B cell (primary cell): ENCODE measurements around the gene GNLY. TPM values are rescaled to one million over a fixed set of nuclear protein-coding genes. Genes with fewer than 3 reads are reported as not detected.

Experiments used
- ATAC-seq: fragments of 200-7000 bp; cut with Tn5 transposase; one replicate; pipeline ENCODE4 v1.10.0; 2021; ENCODE audit warnings: low read depth, mild to moderate bottlenecking, moderate number of reproducible peaks, moderate library complexity
- CTCF ChIA-PET: fragments of 350-600 bp; sonication (Branson Sonifier 250); formaldehyde crosslinking; loops from one replicate; lab custom pipeline; 2021; ENCODE audit warnings: antibody characterized with exemption, inconsistent platforms; lab: Charles Lee
- POLR2A ChIA-PET: fragments of 350-600 bp; sonication (Branson Sonifier 250); formaldehyde crosslinking; loops from one replicate; lab custom pipeline; 2021; ENCODE audit warnings: antibody characterized with exemption; lab: Charles Lee
- DNase-seq: peaks from one replicate; pipeline ENCODE4 v3.0.0; 2013
- H2AFZ ChIP-seq: 2 replicates; pipeline ENCODE4 v1.6.1; 2012; ENCODE audit warnings: mild to moderate bottlenecking, low read depth, low read length; ENCODE audit not compliant: insufficient read depth, poor library complexity, severe bottlenecking
- H3K27ac ChIP-seq, 2 donors: 1 replicate in 1 of 2; 2 replicates in 1 of 2; pipeline ENCODE4 v1.5.1; 2012 to 2013; ENCODE audit warnings: low read length in 2 of 2, mild to moderate bottlenecking in 2 of 2, moderate library complexity in 1 of 2
- H3K27me3 ChIP-seq, 4 experiments: fragments of 200-600 bp in 1 of 4; sonication (generic) in 1 of 4; replicated peaks in 1 of 4; 1 replicate in 2 of 4; 2 replicates in 2 of 4; pipeline versions ENCODE4 v1.6.1 to v1.7.0; 2013 to 2016; ENCODE audit warnings: low read length in 3 of 4, mild to moderate bottlenecking in 2 of 4, mixed read lengths in 1 of 4, moderate library complexity in 1 of 4; ENCODE audit not compliant: insufficient read depth in 4 of 4, control insufficient read depth in 3 of 4; ENCODE audit errors: control extremely low read depth in 1 of 4
- H3K36me3 ChIP-seq, 2 experiments: replicated peaks in 1 of 2; 1 replicate in 1 of 2; 2 replicates in 1 of 2; pipeline versions ENCODE4 v1.6.1 to v1.7.1; 2013; ENCODE audit warnings: low read length in 1 of 2; ENCODE audit not compliant: insufficient read depth in 2 of 2, control insufficient read depth in 1 of 2; ENCODE audit errors: control extremely low read depth in 1 of 2, extremely low read depth in 1 of 2
- H3K4me1 ChIP-seq, 2 donors: fragments of 200-600 bp in 1 of 2; sonication (generic) in 1 of 2; 1 replicate in 1 of 2; 2 replicates in 1 of 2; pipeline versions ENCODE4 v1.5.1 to v1.6.1; 2013 to 2017; ENCODE audit warnings: low read length in 2 of 2; ENCODE audit not compliant: control insufficient read depth in 2 of 2, insufficient read depth in 2 of 2
- H3K4me2 ChIP-seq: replicated peaks from 2 replicates; pipeline ENCODE3; 2012; ENCODE audit warnings: mild to moderate bottlenecking, low read depth, low read length; ENCODE audit not compliant: poor library complexity, severe bottlenecking
- H3K4me3 ChIP-seq, 5 experiments: fragments of 200-600 bp in 1 of 5; sonication (generic) in 1 of 5; 1 replicate in 3 of 5; 2 replicates in 2 of 5; pipeline versions ENCODE4 v1.5.1 to v1.7.0; 2011 to 2016; ENCODE audit warnings: low read length in 4 of 5, mild to moderate bottlenecking in 4 of 5, low read depth in 2 of 5, control low read depth in 1 of 5, moderate library complexity in 1 of 5; ENCODE audit not compliant: insufficient read depth in 1 of 5; ENCODE audit errors: control extremely low read depth in 1 of 5, extremely low read depth in 1 of 5
- H3K79me2 ChIP-seq: fragments of 200-600 bp; sonication (generic); one replicate; pipeline ENCODE4 v1.6.0; 2016; ENCODE audit warnings: low read length; ENCODE audit not compliant: control insufficient read depth, insufficient read depth
- H3K9ac ChIP-seq: fragments of 200-600 bp; sonication (generic); 2 replicates; pipeline ENCODE4 v1.6.1; 2017; ENCODE audit warnings: mild to moderate bottlenecking, low read length, moderate library complexity
- H3K9me3 ChIP-seq, 3 donors: one replicate each; pipeline versions ENCODE4 v1.6.1 to v1.7.1; 2013; ENCODE audit warnings: low read length in 2 of 3; ENCODE audit not compliant: control insufficient read depth in 2 of 3, insufficient read depth in 1 of 3; ENCODE audit errors: control extremely low read depth in 1 of 3
- H4K20me1 ChIP-seq: 2 replicates; pipeline ENCODE4 v1.6.0; 2012; ENCODE audit warnings: mild to moderate bottlenecking, low read length; ENCODE audit not compliant: insufficient read depth, control insufficient read depth, poor library complexity, severe bottlenecking
- H3K27ac Mint-ChIP-seq: one replicate; pipeline ENCODE4 v1.8.0; 2021; ENCODE audit warnings: mixed read lengths
- H3K27me3 Mint-ChIP-seq: one replicate; pipeline ENCODE4 v1.8.0; 2021; ENCODE audit warnings: mixed read lengths
- H3K4me1 Mint-ChIP-seq: one replicate; pipeline ENCODE4 v1.8.0; 2021; ENCODE audit warnings: mixed read lengths
- H3K4me3 Mint-ChIP-seq: one replicate; pipeline ENCODE4 v1.8.0; 2021; ENCODE audit warnings: mixed read lengths
- H3K9me3 Mint-ChIP-seq: one replicate; pipeline ENCODE4 v1.8.0; 2022; ENCODE audit warnings: mixed read lengths; ENCODE audit not compliant: insufficient read depth
- EZH2 ChIP-seq: IDR thresholded peaks from 2 replicates; pipeline ENCODE4 v1.6.1; 2012; ENCODE audit warnings: borderline replicate concordance, low read depth, mild to moderate bottlenecking, moderate library complexity, low read length; ENCODE audit not compliant: insufficient read depth, poor library complexity, severe bottlenecking
- WGBS: methylation state at CpG from one replicate; pipeline ENCODE4 v1.1.5; 2013; ENCODE audit warnings: missing lambda C conversion rate; ENCODE audit not compliant: insufficient coverage; 5-methylcytosine and 5-hydroxymethylcytosine counted together
- intact Hi-C: fragments of 100-400 bp; cut with micrococcal nuclease; formaldehyde crosslinking; loops from one replicate; pipeline ENCODE4 v1.10.0; 2022
- polyA plus RNA-seq: library from polyadenylated mRNA; depleted of rRNA; stranded (reverse); fragments of >200 nt; gene quantifications from 2 replicates; pipeline ENCODE4 v1.2.3, GENCODE V29; 2012
- total RNA-seq, 2 donors: library from RNA; stranded (reverse); fragments of 120-200 nt in 1 of 2; gene quantifications; 1 replicate in 1 of 2; 2 replicates in 1 of 2; pipeline versions ENCODE4 v1.2.3 to v1.2.4, GENCODE V29; 2013 to 2022
- TF ChIP-seq, protein P1 (sequence below): fragments of 200-600 bp; IDR thresholded peaks from one replicate; pipeline ENCODE4 v1.8.0; 2022; ENCODE audit warnings: antibody characterized with exemption, mild to moderate bottlenecking

GNLY gene
- total and polyA plus RNA-seq, 2 donors (not counting 1 experiment from before 2014, with no cell fraction given): 3.9 to 4.2 TPM

DNA sequence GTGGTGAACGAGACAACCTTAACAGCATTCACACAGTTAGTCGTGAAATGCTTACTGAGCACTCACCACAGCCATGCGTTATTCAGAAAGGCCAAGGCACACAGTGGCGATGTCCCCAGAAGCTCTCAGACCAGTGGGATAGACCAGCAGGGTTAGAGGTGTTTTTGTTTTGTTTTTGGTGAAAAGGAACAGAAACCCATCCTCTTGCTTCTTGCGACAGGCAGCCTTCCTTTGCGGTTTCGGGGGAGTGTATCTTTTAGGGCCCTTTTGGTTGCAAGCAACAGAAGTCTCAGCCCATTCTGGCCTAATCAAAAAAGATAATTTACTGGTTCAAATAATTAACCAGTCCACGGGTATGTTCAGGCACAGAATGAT, 4.7 kb downstream of the GNLY start:
- Histone ChIP-seq H3K36me3 (no peaks in the 10 kb centered on the region), H4K20me1 (no peaks in the 10 kb centered on the region), H3K27me3 (no peaks in the 10 kb centered on the region), H3K27ac (no peak overlapping the region), H3K4me3 (no peak overlapping the region), H3K9me3 (no peaks in the 10 kb centered on the region), H3K4me1 (peaks cover 3 to 9% of the 10 kb centered on the region in 2 donors), H3K9ac (no peak overlapping the region), H2AFZ (no peak overlapping the region), H3K79me2 (no peaks in the 10 kb centered on the region), H3K4me2 (no peak overlapping the region)
- no peaks in the 10 kb centered on the region for H3K9me3 Mint-ChIP-seq
- no peak for DNase-seq
- peak overlapping the region; percentile 15 for H3K27ac Mint-ChIP-seq
- ATAC-seq: peak; percentile 21
- ChIA-PET CTCF (interaction anchor here (1.3 to 3.6 kb wide), 2 partner anchors 9 to 40 kb away, joined by 3 to 10 read pairs; no protein-coding TSS in a partner anchor), POLR2A (interaction anchor here (0.6 kb wide), 1 partner anchor 46 kb away, joined by 11 read pairs; no protein-coding TSS in a partner anchor)
- intact Hi-C loops: no loop called here
- WGBS: 33% methylated on average over 3 of the region's 8 CpGs
- H3K4me3 Mint-ChIP-seq: no peak overlapping the region
- no peak for TF ChIP-seq EZH2
- TF ChIP-seq, protein P1, sequence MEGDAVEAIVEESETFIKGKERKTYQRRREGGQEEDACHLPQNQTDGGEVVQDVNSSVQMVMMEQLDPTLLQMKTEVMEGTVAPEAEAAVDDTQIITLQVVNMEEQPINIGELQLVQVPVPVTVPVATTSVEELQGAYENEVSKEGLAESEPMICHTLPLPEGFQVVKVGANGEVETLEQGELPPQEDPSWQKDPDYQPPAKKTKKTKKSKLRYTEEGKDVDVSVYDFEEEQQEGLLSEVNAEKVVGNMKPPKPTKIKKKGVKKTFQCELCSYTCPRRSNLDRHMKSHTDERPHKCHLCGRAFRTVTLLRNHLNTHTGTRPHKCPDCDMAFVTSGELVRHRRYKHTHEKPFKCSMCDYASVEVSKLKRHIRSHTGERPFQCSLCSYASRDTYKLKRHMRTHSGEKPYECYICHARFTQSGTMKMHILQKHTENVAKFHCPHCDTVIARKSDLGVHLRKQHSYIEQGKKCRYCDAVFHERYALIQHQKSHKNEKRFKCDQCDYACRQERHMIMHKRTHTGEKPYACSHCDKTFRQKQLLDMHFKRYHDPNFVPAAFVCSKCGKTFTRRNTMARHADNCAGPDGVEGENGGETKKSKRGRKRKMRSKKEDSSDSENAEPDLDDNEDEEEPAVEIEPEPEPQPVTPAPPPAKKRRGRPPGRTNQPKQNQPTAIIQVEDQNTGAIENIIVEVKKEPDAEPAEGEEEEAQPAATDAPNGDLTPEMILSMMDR: no peak
- no peaks in the 10 kb centered on the region for H3K27me3 Mint-ChIP-seq
- H3K4me1 Mint-ChIP-seq: peaks cover 10% of the 10 kb centered on the region

DNA sequence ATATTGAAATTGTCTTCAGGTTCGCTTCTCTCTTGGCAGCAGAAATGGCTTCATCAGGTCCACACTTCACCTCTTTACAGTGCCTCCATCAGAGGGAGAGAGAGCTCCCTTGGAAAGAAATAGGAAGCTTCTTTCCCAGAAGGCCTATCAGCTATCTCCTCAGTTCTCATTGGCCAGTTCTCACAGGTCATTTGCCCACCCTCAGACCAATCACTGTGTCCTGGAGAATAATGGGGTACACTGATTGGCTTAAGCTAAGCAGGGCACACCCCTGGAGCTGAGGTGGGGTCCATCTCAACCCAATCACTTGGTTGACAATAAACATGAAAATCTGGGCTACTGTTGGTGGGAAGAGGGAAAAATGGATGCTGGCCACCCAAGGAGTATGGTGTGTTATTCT, 5.2 kb downstream of the GNLY start:
- intact Hi-C loops: no loop called here
- H3K9me3 Mint-ChIP-seq: no peaks in the 10 kb centered on the region
- Histone ChIP-seq H3K4me2 (no peak overlapping the region), H3K9me3 (no peaks in the 10 kb centered on the region), H3K27me3 (no peaks in the 10 kb centered on the region), H3K4me3 (no peak overlapping the region), H3K27ac (no peak overlapping the region), H3K4me1 (peaks cover 7 to 13% of the 10 kb centered on the region in 2 donors), H3K9ac (no peak overlapping the region), H4K20me1 (no peaks in the 10 kb centered on the region), H2AFZ (no peak overlapping the region), H3K79me2 (no peaks in the 10 kb centered on the region), H3K36me3 (no peaks in the 10 kb centered on the region)
- DNase-seq: no peak
- TF ChIP-seq EZH2: no peak
- TF ChIP-seq, protein P1: no peak
- POLR2A ChIA-PET: no interaction called here
- no CpG with 5 or more reads among the region's 1 CpG for WGBS
- CTCF ChIA-PET: interaction anchor here (3.6 kb wide), 1 partner anchor 8 kb away, joined by 10 read pairs; no protein-coding TSS in a partner anchor
- H3K27ac Mint-ChIP-seq: no peak overlapping the region
- H3K27me3 Mint-ChIP-seq: no peaks in the 10 kb centered on the region
- no peak overlapping the region for H3K4me3 Mint-ChIP-seq
- peaks cover 14% of the 10 kb centered on the region for H3K4me1 Mint-ChIP-seq
- no peak for ATAC-seq
